Epithelial cell of proximal tubule (primary cell): ENCODE data around the gene AMIGO3. TPM values are rescaled to one million over a fixed set of nuclear protein-coding genes. Genes with fewer than 3 reads are reported as not detected.

Experiments
- DNase-seq: peaks from one replicate; pipeline ENCODE4 v3.0.0-alpha.2; 2011; ENCODE audit warnings: low read depth
- H3K4me3 ChIP-seq: 2 replicates; pipeline ENCODE4 v1.5.1; 2011; ENCODE audit warnings: low read depth, mild to moderate bottlenecking, low read length
- total RNA-seq: library from RNA; depleted of rRNA; stranded (reverse); fragments of >200 nt; gene quantifications from 2 replicates; pipeline ENCODE4 v1.2.3, GENCODE V29; 2015
- TF ChIP-seq, protein P1 (sequence below): conservative IDR thresholded peaks from 2 replicates; pipeline ENCODE4 v1.5.1; 2012; ENCODE audit warnings: low read depth, mild to moderate bottlenecking, low read length

AMIGO3 gene
- total RNA-seq, 1 donor from 2014 or later, result 0.86 TPM

DNA sequence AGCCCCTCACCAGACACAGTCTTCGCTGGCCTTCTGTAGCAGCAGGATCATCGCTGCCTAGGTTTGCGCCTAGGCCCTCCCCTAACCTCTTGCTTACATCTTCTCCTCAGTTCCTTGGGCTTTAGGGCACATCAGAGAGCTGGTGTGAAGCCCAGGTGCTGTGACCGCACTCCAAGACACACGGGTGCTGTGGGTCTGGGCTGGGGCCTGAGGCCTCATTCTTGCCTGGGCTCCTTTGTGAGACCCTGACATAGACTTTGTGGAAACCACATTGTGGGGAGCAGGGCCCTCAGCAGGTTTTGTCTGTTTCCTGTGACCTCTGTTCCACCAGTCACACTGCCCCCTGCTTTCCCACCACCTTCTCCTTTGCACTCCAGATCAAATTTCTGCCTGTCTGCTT is 8.0 kb downstream of the AMIGO3 start:
- TF ChIP-seq, protein P1, sequence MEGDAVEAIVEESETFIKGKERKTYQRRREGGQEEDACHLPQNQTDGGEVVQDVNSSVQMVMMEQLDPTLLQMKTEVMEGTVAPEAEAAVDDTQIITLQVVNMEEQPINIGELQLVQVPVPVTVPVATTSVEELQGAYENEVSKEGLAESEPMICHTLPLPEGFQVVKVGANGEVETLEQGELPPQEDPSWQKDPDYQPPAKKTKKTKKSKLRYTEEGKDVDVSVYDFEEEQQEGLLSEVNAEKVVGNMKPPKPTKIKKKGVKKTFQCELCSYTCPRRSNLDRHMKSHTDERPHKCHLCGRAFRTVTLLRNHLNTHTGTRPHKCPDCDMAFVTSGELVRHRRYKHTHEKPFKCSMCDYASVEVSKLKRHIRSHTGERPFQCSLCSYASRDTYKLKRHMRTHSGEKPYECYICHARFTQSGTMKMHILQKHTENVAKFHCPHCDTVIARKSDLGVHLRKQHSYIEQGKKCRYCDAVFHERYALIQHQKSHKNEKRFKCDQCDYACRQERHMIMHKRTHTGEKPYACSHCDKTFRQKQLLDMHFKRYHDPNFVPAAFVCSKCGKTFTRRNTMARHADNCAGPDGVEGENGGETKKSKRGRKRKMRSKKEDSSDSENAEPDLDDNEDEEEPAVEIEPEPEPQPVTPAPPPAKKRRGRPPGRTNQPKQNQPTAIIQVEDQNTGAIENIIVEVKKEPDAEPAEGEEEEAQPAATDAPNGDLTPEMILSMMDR, result no peak
- H3K4me3 ChIP-seq, result no peak overlapping the region
- no peak for DNase-seq

DNA sequence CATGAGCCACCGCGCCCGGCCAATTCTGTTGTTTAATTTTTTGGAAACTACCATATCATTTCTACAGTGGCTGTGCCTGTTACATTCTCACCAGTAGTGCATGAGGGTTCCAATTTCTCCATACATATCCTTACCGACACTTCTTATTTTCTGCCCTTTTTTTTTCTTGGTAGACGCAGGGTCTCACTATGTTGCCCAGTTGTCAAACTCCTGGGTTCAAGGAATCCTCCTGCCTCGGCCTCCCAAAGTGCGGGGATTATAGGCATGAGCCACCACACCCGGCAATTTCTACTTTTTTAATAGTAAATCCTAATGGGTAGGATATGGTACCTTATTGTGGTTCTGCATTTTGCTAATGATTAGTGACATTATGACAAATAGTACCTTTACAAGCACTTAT is 9.6 kb downstream of the AMIGO3 start:
- no peak for DNase-seq
- TF ChIP-seq, protein P1, result no peak
- H3K4me3 ChIP-seq, result no peak overlapping the region

DNA sequence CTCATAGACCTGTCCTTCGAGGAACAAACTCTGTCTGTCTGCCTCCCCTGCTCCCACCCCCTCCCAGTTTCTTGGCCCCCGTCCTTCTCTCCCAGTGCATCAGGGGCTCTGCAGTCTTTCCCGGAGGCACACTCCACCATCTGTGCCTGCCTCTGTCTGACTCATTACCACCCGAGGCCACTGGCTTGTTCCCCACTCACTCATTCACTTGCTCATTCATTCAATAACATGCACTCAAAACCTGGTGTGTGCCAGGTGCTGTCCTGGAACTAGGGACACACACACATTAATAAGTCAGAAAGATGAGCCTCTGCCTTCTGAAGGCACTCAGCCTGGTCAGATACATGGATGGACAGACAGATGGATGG is 12.4 kb downstream of the AMIGO3 start:
- TF ChIP-seq, protein P1, result no peak
- no peak for DNase-seq
- no peak overlapping the region for H3K4me3 ChIP-seq

DNA sequence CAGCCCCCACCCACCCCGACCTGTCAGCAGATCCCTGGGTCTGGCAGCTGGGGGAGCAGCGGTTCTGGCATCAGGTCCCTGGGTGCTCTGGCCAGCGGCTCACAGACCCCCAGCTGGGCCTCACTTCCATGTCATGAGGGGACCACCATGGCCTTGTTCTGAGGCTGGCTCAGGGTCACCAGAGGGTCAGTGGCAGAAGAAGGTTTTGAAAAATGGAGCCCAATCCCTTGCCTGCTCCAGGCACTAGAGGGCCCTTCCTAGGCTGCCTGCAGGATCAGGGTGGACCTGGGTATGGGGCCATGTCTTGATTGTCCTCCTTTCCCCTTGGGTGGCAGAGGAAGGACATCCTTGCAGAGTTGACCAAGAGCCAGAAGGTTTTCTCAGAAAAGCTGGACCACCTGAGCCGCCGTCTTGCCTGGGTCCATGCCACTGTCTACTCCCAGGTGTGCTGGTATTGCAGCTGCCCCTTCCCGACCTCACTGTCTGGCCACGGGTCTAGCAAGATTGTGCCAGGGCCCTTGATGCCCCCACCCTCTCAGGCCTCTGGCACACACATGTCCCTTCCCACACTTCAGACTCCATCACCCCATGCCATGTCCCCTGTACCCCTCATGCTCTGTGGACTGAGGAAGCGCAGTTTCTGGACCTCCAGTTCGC is 12.9 kb downstream of the AMIGO3 start:
- TF ChIP-seq, protein P1, result no peak
- H3K4me3 ChIP-seq, result no peak overlapping the region
- DNase-seq, result no peak

DNA sequence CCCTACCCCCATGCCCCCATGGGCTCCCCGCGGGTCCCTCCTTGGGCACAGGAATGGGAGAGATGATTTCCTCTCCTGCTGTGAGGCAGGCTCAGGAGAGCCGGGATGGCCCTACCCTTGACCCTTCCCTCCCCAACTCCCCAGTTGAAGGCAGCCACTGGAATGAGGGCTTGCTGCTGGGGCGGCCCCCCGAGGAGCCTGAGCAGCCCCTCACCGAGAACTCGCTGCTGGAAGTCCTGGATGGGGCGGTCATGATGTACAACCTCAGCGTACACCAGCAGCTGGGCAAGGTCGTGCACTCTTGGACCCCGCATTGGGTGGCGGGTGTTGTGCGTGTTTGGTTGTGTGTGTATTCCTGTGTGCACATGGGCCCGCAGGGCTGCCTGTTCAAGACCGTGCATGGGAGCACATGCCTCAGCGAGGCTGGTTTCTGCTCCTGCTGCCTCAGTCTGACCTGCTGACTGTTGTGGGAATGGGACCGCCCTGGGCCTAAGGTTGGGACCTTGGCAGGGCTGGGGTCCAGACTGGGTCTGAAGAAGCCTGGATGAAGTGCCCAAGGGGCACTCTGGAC is 14.0 kb downstream of the AMIGO3 start:
- no peak for DNase-seq
- TF ChIP-seq, protein P1, result no peak

DNA sequence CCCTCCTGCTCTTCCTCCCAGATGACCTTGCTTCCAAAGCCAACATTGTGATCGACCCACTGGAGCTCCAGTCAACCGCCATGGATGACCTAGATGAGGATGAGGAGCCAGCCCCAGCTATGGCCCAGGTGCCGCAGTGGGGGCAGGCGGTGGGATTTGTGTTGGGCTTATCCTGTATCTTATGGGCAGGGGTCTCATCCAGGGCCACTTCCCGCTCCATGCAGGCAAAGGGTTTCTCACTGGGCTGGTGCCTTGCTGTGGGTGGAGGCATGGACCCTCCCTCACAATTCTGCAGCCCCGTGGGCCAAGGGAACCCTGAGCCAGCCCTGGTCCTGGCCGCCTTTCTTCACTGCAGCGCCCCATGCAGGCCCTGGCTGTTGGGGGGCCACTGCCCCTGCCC is 14.9 kb downstream of the AMIGO3 start:
- DNase-seq, result no peak
- TF ChIP-seq, protein P1, result no peak
- H3K4me3 ChIP-seq, result no peak overlapping the region

More for the DNA sequence above, 14.0 kb downstream of the AMIGO3 start:
- H3K4me3 ChIP-seq, result no peak overlapping the region

DNA sequence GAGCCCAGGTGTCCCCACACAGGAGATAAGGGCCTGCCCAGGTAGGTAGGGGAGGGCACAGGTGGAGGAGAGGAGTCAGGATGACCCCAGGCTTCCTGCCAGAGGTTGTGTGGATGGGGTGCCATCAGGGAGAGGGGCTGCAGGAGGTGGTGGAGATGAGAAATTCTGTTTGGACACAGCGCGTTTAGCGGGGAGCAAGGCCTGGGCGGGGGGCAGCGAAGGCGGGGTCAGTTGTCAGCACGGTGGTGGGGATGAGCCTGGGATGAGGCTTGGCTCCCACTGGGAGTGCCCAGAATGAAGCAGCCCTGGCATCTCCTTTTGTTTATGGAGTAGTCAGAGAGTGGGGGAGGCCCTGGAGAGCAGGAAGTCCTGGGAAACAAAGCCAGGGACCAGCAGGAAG is 15.5 kb downstream of the AMIGO3 start:
- no peak overlapping the region for H3K4me3 ChIP-seq
- DNase-seq, result no peak
- TF ChIP-seq, protein P1, result no peak
